ENCODE data around the gene MBNL2. TPM values are rescaled to one million over a fixed set of nuclear protein-coding genes. Genes with fewer than 3 reads are reported as not detected.

The MBNL2 gene
- total RNA-seq, 1 experiment from 2014 or later, result 17.8 TPM

- H3K27me3 ChIP-seq (ENCODE audit: low read length), result no peaks in the 10 kb centered on the region
- ChIA-PET CTCF (no interaction called here), POLR2A (ENCODE audit: unreplicated experiment) (no interaction called here)
- H3K36me3 ChIP-seq (ENCODE audit: low read depth, low read length), result no peaks in the 10 kb centered on the region
- H3K4me2 ChIP-seq (ENCODE audit: low read length), result no peak overlapping the region
- no peak overlapping the region for H3K4me3 ChIP-seq (ENCODE audit: low read length)
- no peak overlapping the region for H3K9ac ChIP-seq (ENCODE audit: low read length)
- no peaks in the 10 kb centered on the region for H4K20me1 ChIP-seq (ENCODE audit: low read length)
- DNase-seq (no peak), ATAC-seq (no peak)
- BruUV-seq (replicated peaks), result no TSS peak
- H3K27ac ChIP-seq (ENCODE audit: low read length), result no peak overlapping the region
- no peaks in the 10 kb centered on the region for H3K9me3 ChIP-seq (ENCODE audit: low read length)
- no peaks in the 10 kb centered on the region for H3K79me2 ChIP-seq (ENCODE audit: low read length)
- H3F3A ChIP-seq (ENCODE audit: low read length, unreplicated experiment), result no peaks in the 10 kb centered on the region
- H3K4me1 ChIP-seq (ENCODE audit: insufficient read depth, low read length), result no peaks in the 10 kb centered on the region
- no peak overlapping the region for H2AFZ ChIP-seq (ENCODE audit: low read length)
- no peak for TF ChIP-seq EZH2phosphoT487 (IDR thresholded peaks at IDR 0.05; ENCODE audit: borderline replicate concordance, low read length)
- no peak for TF ChIP-seq CTCF (conservative IDR thresholded peaks at IDR 0.05; ENCODE audit: low read depth, low read length)
- TF ChIP-seq EZH2 (IDR thresholded peaks at IDR 0.05; ENCODE audit: low read length, unreplicated experiment), result no peak
- H3K9me2 ChIP-seq (replicated peaks; ENCODE audit: low read length), result no peaks in the 10 kb centered on the region
- intact Hi-C loops (cut with micrococcal nuclease), result no loop called here
These were observed 149.5 kb downstream of the MBNL2 start for GRCh38 chr13:97371486-97372109.

- no peaks in the 10 kb centered on the region for H3F3A ChIP-seq (ENCODE audit: low read length, unreplicated experiment)
- DNase-seq, result no peak
- no TSS peak for BruUV-seq (replicated peaks)
- no peak for ATAC-seq
- H3K36me3 ChIP-seq (ENCODE audit: low read depth, low read length), result no peaks in the 10 kb centered on the region
- no peak overlapping the region for H3K27ac ChIP-seq (ENCODE audit: low read length)
- no peaks in the 10 kb centered on the region for H3K79me2 ChIP-seq (ENCODE audit: low read length)
- ChIA-PET CTCF (no interaction called here), POLR2A (ENCODE audit: unreplicated experiment) (no interaction called here)
- H3K9ac ChIP-seq (ENCODE audit: low read length), result no peak overlapping the region
- H3K9me2 ChIP-seq (replicated peaks; ENCODE audit: low read length), result no peaks in the 10 kb centered on the region
- no peaks in the 10 kb centered on the region for H3K9me3 ChIP-seq (ENCODE audit: low read length)
- no peak overlapping the region for H2AFZ ChIP-seq (ENCODE audit: low read length)
- H3K27me3 ChIP-seq (ENCODE audit: low read length), result no peaks in the 10 kb centered on the region
- H3K4me3 ChIP-seq (ENCODE audit: low read length), result no peak overlapping the region
- TF ChIP-seq EZH2 (IDR thresholded peaks at IDR 0.05; ENCODE audit: low read length, unreplicated experiment) (no peak), CTCF (conservative IDR thresholded peaks at IDR 0.05; ENCODE audit: low read depth, low read length) (no peak), EZH2phosphoT487 (IDR thresholded peaks at IDR 0.05; ENCODE audit: borderline replicate concordance, low read length) (no peak)
- H3K4me1 ChIP-seq (ENCODE audit: insufficient read depth, low read length), result no peaks in the 10 kb centered on the region
- intact Hi-C loops (cut with micrococcal nuclease), result no loop called here
- H3K4me2 ChIP-seq (ENCODE audit: low read length), result no peak overlapping the region
- no peaks in the 10 kb centered on the region for H4K20me1 ChIP-seq (ENCODE audit: low read length)
These were observed 150.8 kb downstream of the MBNL2 start for GRCh38 chr13:97372936-97373335.

GRCh38 chr13:97373787-97374186 is 151.7 kb downstream of the MBNL2 start:
- Histone ChIP-seq H3K9me3 (ENCODE audit: low read length) (no peaks in the 10 kb centered on the region), H3K36me3 (ENCODE audit: low read depth, low read length) (no peaks in the 10 kb centered on the region), H2AFZ (ENCODE audit: low read length) (no peak overlapping the region), H3K4me3 (ENCODE audit: low read length) (no peak overlapping the region), H3K4me2 (ENCODE audit: low read length) (no peak overlapping the region), H3F3A (ENCODE audit: low read length, unreplicated experiment) (no peaks in the 10 kb centered on the region), H3K79me2 (ENCODE audit: low read length) (no peaks in the 10 kb centered on the region), H4K20me1 (ENCODE audit: low read length) (no peaks in the 10 kb centered on the region), H3K4me1 (ENCODE audit: insufficient read depth, low read length) (no peaks in the 10 kb centered on the region), H3K9me2 (replicated peaks; ENCODE audit: low read length) (no peaks in the 10 kb centered on the region), H3K9ac (ENCODE audit: low read length) (no peak overlapping the region), H3K27ac (ENCODE audit: low read length) (no peak overlapping the region), H3K27me3 (ENCODE audit: low read length) (no peaks in the 10 kb centered on the region)
- intact Hi-C loops (cut with micrococcal nuclease), result no loop called here
- ATAC-seq (no peak), DNase-seq (no peak)
- BruUV-seq (replicated peaks), result no TSS peak
- ChIA-PET CTCF (no interaction called here), POLR2A (ENCODE audit: unreplicated experiment) (no interaction called here)
- TF ChIP-seq EZH2phosphoT487 (IDR thresholded peaks at IDR 0.05; ENCODE audit: borderline replicate concordance, low read length), result no peak
- TF ChIP-seq EZH2 (IDR thresholded peaks at IDR 0.05; ENCODE audit: low read length, unreplicated experiment), result no peak
- no peak for TF ChIP-seq CTCF (conservative IDR thresholded peaks at IDR 0.05; ENCODE audit: low read depth, low read length)

Measured in PC-3 (cell line).